Tibial artery (tissue), 4 donors: ENCODE measurements around the gene MRPS18B.
A peak's percentile ranks its signal among the peaks of the same experiment; 100 is the strongest.

ENCODE experiments used
- DNase-seq, 2 donors: peaks; one replicate each; pipeline ENCODE4 v3.0.0-alpha.2; 2019
- H3K27ac ChIP-seq, 2 donors: fragments of 200-600 bp; sonication (generic) in 1 of 2; 1 replicate in 1 of 2; 2 replicates in 1 of 2; pipeline ENCODE4 v1.5.1; 2018 to 2019; ENCODE audit warnings: mild to moderate bottlenecking in 1 of 2
- H3K27me3 ChIP-seq, 2 donors: fragments of 200-600 bp; sonication (generic) in 1 of 2; one replicate each; pipeline versions ENCODE4 v1.5.1 to v1.6.0; 2016 to 2019
- H3K36me3 ChIP-seq, 3 donors: fragments of 200-600 bp; sonication (generic) in 2 of 3; one replicate each; pipeline ENCODE4 v1.5.1; 2016 to 2019; ENCODE audit warnings: mild to moderate bottlenecking in 2 of 3
- H3K4me1 ChIP-seq, 4 donors: fragments of 200-600 bp; sonication (generic) in 2 of 4; 1 replicate in 3 of 4; 2 replicates in 1 of 4; pipeline ENCODE4 v1.5.1; 2016 to 2019
- H3K4me3 ChIP-seq, 2 donors: fragments of 200-600 bp; sonication (generic) in 1 of 2; 1 replicate in 1 of 2; 2 replicates in 1 of 2; pipeline ENCODE4 v1.5.1; 2018 to 2019; ENCODE audit warnings: mild to moderate bottlenecking in 2 of 2
- H3K9me3 ChIP-seq, 3 donors: fragments of 200-600 bp; sonication (generic) in 1 of 3; one replicate each; pipeline ENCODE4 v1.5.1; 2016 to 2019
- CTCF ChIP-seq, 2 experiments: fragments of 200-600 bp in 1 of 2; fragments of 450-650 bp in 1 of 2; IDR thresholded peaks; one replicate each; pipeline ENCODE4 v1.5.1; 2017 to 2019; ENCODE audit warnings: antibody characterized with exemption in 2 of 2, mild to moderate bottlenecking in 1 of 2, moderate library complexity in 1 of 2
- intact Hi-C: fragments of 100-400 bp; cut with DNase I; formaldehyde crosslinking; loops from one replicate; pipeline ENCODE4 v1.15.0; 2023; ENCODE audit warnings: low total_unique reads

MRPS18B gene

DNA sequence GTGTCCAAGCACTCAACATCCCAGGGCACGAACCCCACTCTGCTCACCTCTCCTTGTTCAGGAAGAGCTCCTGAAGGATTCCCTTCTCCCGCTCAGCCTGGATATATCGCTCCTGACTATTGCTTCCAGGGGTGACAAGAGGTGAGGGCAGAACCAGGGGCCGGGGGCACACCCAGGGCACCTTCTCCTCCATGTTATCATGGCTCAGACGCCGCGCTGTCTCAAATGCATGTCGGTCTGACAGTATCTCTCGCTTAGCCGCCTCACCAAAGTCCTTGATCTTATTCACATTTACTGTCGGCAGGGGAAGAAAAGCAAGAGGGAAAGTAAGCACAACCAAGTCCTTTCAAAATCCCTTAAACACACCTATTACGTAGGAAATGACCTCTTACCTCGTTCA, 13.7 kb upstream of the MRPS18B start:
- intact Hi-C loops = no loop called here
- no peaks in the 10 kb centered on the region for H3K9me3 ChIP-seq
- no peak overlapping the region for H3K27ac ChIP-seq
- no peak for TF ChIP-seq CTCF (IDR thresholded peaks at IDR 0.05)
- H3K27me3 ChIP-seq = no peaks in the 10 kb centered on the region
- peaks cover 83 to 87% (median 85%) of the 10 kb centered on the region in 3 donors for H3K36me3 ChIP-seq
- peaks cover 0 to 1% (median under 1%) of the 10 kb centered on the region in 4 donors for H3K4me1 ChIP-seq
- no peak overlapping the region for H3K4me3 ChIP-seq
- no peak for DNase-seq

DNA sequence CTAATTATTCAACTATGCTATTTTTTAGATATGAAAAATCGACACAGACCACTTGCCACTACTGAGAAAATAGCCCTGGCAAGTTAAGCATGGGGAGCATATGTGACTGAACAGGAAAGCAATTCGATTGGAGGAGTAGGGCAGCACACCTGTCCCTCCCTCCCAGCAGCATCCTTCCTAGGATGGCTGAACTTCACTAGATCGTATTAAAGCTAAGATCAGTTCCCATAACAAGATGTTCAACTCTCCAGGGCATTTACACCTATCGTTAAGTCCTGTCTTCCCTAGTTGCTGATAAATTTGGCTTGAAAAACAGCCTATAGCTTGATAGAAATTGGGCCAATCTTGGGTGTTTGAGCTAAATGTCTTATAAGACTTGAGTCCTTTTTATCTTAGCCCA, 7.6 kb upstream of the MRPS18B start:
- Histone ChIP-seq H3K4me3 (no peak overlapping the region), H3K27me3 (no peaks in the 10 kb centered on the region), H3K4me1 (peaks cover 0 to 58% (median 34%) of the 10 kb centered on the region in 4 donors), H3K9me3 (no peaks in the 10 kb centered on the region), H3K27ac (peak overlapping the region in 1 of 2 donors; percentile 98), H3K36me3 (peaks cover 45 to 46% (median 45%) of the 10 kb centered on the region in 3 donors)
- no peak for DNase-seq
- no peak for TF ChIP-seq CTCF (IDR thresholded peaks at IDR 0.05)
- intact Hi-C loops = no loop called here

DNA sequence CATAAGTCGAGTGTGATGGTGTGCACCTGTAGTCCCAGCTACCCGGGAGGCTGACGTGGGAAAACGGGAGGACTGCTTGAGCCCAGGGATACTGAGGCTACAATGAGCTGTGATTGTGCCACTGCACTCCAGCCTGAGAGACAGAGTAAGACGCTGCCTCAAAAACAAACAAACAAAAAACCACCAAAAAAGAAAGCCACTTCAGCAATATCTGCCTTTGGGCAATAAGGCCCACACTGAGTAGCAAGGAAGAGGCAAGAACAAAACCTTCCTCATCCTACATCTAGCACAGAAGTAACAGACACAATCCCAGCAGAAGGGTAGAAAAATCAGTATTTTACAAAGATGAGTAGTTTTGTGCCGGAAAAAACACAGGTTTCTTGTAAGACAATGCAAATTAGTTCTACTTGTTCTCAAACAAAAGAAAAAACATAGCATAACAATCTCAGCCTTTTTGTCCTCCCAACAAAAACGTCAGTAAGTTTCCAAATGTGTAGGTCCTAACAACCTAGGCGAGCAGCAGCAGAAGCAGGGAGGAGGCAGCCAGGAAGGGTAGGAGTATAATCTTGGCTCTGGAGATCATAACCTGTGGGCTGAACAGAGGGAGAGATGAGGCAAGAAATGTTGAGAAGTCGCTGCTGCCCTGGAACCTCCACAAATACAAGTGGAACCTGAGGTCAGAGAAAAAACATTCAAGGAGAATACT, 6.3 kb upstream of the MRPS18B start:
- Histone ChIP-seq H3K4me3 (no peak overlapping the region), H3K27ac (peak overlapping the region in 1 of 2 donors; percentile 98), H3K4me1 (peaks cover 0 to 58% (median 34%) of the 10 kb centered on the region in 4 donors), H3K27me3 (no peaks in the 10 kb centered on the region), H3K9me3 (no peaks in the 10 kb centered on the region), H3K36me3 (peaks cover 38 to 41% (median 40%) of the 10 kb centered on the region in 3 donors)
- intact Hi-C loops = no loop called here
- DNase-seq = no peak
- TF ChIP-seq CTCF (IDR thresholded peaks at IDR 0.05) = no peak

GRCh38 chr6:30611856-30612194, 5.8 kb upstream of the MRPS18B start:
- Histone ChIP-seq H3K4me1 (peaks cover 0 to 58% (median 34%) of the 10 kb centered on the region in 4 donors), H3K27ac (peak overlapping the region in 1 of 2 donors; percentile 98), H3K4me3 (no peak overlapping the region), H3K9me3 (no peaks in the 10 kb centered on the region), H3K27me3 (no peaks in the 10 kb centered on the region), H3K36me3 (peaks cover 38 to 41% (median 40%) of the 10 kb centered on the region in 3 donors)
- intact Hi-C loops = no loop called here
- TF ChIP-seq CTCF (IDR thresholded peaks at IDR 0.05) = no peak
- DNase-seq = no peak

- H3K36me3 ChIP-seq = peaks cover 36 to 38% (median 36%) of the 10 kb centered on the region in 3 donors
- H3K9me3 ChIP-seq = no peaks in the 10 kb centered on the region
- H3K4me1 ChIP-seq = peaks cover 0 to 58% (median 34%) of the 10 kb centered on the region in 4 donors
- no peaks in the 10 kb centered on the region for H3K27me3 ChIP-seq
- intact Hi-C loops = no loop called here
- no peak for TF ChIP-seq CTCF (IDR thresholded peaks at IDR 0.05)
- no peak overlapping the region for H3K4me3 ChIP-seq
- peak overlapping the region in 1 of 2 donors; percentile 98 for H3K27ac ChIP-seq
- DNase-seq = no peak
Measured at GRCh38 chr6:30612213-30612612, 5.4 kb upstream of the MRPS18B start.
